HCT116 (cell line): ENCODE results near the gene NALF2. TPM values are rescaled to one million over a fixed set of nuclear protein-coding genes. Genes with fewer than 3 reads are reported as not detected.

Experiments
- ATAC-seq: fragments of 200-7000 bp; cut with Tn5 transposase; 2 replicates; pipeline ENCODE4 v1.9.1; 2020; ENCODE audit warnings: mild to moderate bottlenecking, moderate library complexity
- BruUV-seq: library from RNA; stranded (reverse); fragments of 400-500 nt; replicated peaks from 2 replicates; lab custom pipeline; 2021; lab: Mats Ljungman, UMichigan
- CTCF ChIA-PET: fragments of 300-600 bp; sonication (Branson Sonifier 250); formaldehyde crosslinking; loops from one replicate; lab custom pipeline; 2021; ENCODE audit warnings: antibody characterized with exemption; lab: Charles Lee
- POLR2A ChIA-PET: fragments of 300-600, 350-600 bp; sonication (Branson Sonifier 250); formaldehyde crosslinking; loops from one replicate; lab custom pipeline; 2021; ENCODE audit warnings: antibody characterized with exemption; lab: Charles Lee
- RAD21 ChIA-PET, 2 experiments: fragments of 300-600 bp; sonication (Branson Sonifier 250); formaldehyde crosslinking; loops; one replicate each; lab custom pipeline; 2023; ENCODE audit warnings: low total read pairs in 2 of 2; ENCODE audit not compliant: uncharacterized antibody in 2 of 2, unreplicated experiment in 2 of 2, low non-redundant PET in 1 of 2; lab: Charles Lee
- DNase-seq: peaks from one replicate; pipeline ENCODE4 v3.0.0-alpha.2; 2010; ENCODE audit warnings: low read depth, low spot score
- H2AFZ ChIP-seq: fragments of 200-600 bp; shearing (Covaris generic), sonication (generic); 2 replicates; pipeline ENCODE4 v1.6.1; 2017; ENCODE audit warnings: low read depth, mixed run types, mixed read lengths, antibody characterized with exemption, low read length; ENCODE audit not compliant: poor library complexity, severe bottlenecking
- H3K27ac ChIP-seq: 2 replicates; pipeline ENCODE4 v1.5.1; 2012; ENCODE audit warnings: low read depth, low read length
- H3K27me3 ChIP-seq: fragments of 200-600 bp; sonication (generic); 2 replicates; pipeline ENCODE4 v1.6.1; 2016; ENCODE audit warnings: mixed run types, low read length, mixed read lengths; ENCODE audit not compliant: insufficient read depth
- H3K36me3 ChIP-seq, 2 experiments: fragments of 200-500 bp in 1 of 2; fragments of 200-600 bp in 1 of 2; sonication (Bioruptor generic) in 1 of 2; sonication (generic) in 1 of 2; 2 replicates each; pipeline versions ENCODE4 v1.5.1 to v1.6.1; 2014 to 2016; ENCODE audit warnings: low read length in 2 of 2, inconsistent platforms in 1 of 2, mixed read lengths in 1 of 2, mixed run types in 1 of 2; ENCODE audit not compliant: insufficient read depth in 2 of 2, control insufficient read depth in 1 of 2
- H3K4me1 ChIP-seq, 2 experiments: fragments of 200-600 bp in 1 of 2; sonication (generic) in 1 of 2; 2 replicates each; pipeline versions ENCODE4 v1.5.1 to v1.6.1; 2012 to 2017; ENCODE audit warnings: low read length in 2 of 2, inconsistent platforms in 1 of 2, mild to moderate bottlenecking in 1 of 2, mixed read lengths in 1 of 2, mixed run types in 1 of 2, moderate library complexity in 1 of 2; ENCODE audit not compliant: insufficient read depth in 2 of 2, control insufficient read depth in 1 of 2
- H3K4me2 ChIP-seq: fragments of 200-600 bp; sonication (generic); 2 replicates; pipeline ENCODE4 v1.6.1; 2017; ENCODE audit warnings: mixed run types, low read length, mixed read lengths
- H3K4me3 ChIP-seq, 2 experiments: fragments of 200-600 bp in 1 of 2; sonication (generic) in 1 of 2; replicated peaks in 1 of 2; 2 replicates each; pipeline ENCODE4 v1.5.1; 2011 to 2016; ENCODE audit warnings: low read length in 2 of 2, control low read depth in 1 of 2, low read depth in 1 of 2, mild to moderate bottlenecking in 1 of 2, mixed read lengths in 1 of 2, mixed run types in 1 of 2
- H3K79me2 ChIP-seq: fragments of 200-600 bp; sonication (generic); 2 replicates; pipeline ENCODE4 v1.6.1; 2017; ENCODE audit warnings: mild to moderate bottlenecking, mixed run types, low read length, moderate library complexity, mixed read lengths; ENCODE audit not compliant: insufficient read depth
- H3K9ac ChIP-seq: fragments of 200-600 bp; sonication (generic); 2 replicates; pipeline ENCODE4 v1.6.1; 2016; ENCODE audit warnings: low read length, mixed read lengths
- H3K9me2 ChIP-seq: fragments of 200-600 bp; sonication (generic), shearing (Covaris generic); 2 replicates; pipeline ENCODE4 v1.6.1; 2017; ENCODE audit warnings: mixed run types, mild to moderate bottlenecking, moderate library complexity; ENCODE audit not compliant: insufficient read depth
- H3K9me3 ChIP-seq, 2 experiments: fragments of 200-500 bp in 1 of 2; fragments of 200-600 bp in 1 of 2; sonication (Bioruptor generic) in 1 of 2; sonication (generic) in 1 of 2; 2 replicates each; pipeline ENCODE4 v1.6.1; 2014 to 2017; ENCODE audit warnings: low read length in 2 of 2, mixed read lengths in 2 of 2, inconsistent platforms in 1 of 2, low read depth in 1 of 2, mild to moderate bottlenecking in 1 of 2, mixed run types in 1 of 2, moderate library complexity in 1 of 2; ENCODE audit not compliant: control insufficient read depth in 1 of 2, insufficient read depth in 1 of 2
- H4K20me1 ChIP-seq: fragments of 200-600 bp; sonication (generic), shearing (Covaris generic); 2 replicates; pipeline ENCODE4 v1.6.1; 2017; ENCODE audit warnings: mixed run types, mild to moderate bottlenecking, moderate library complexity; ENCODE audit not compliant: insufficient read depth
- ATF3 ChIP-seq: IDR thresholded peaks from 2 replicates; pipeline ENCODE4 v1.6.1; 2012
- CBX3 ChIP-seq: IDR thresholded peaks from 2 replicates; pipeline ENCODE4 v1.6.1; 2012; ENCODE audit warnings: low read depth
- ELF1 ChIP-seq: IDR thresholded peaks from 2 replicates; pipeline ENCODE4 v1.6.1; 2012; ENCODE audit warnings: low read depth, borderline replicate concordance
- EZH2 ChIP-seq: fragments of 200-600 bp; sonication (generic); IDR thresholded peaks from 2 replicates; pipeline ENCODE4 v1.6.1; 2017; ENCODE audit warnings: antibody characterized with exemption, mixed run types
- FOSL1 ChIP-seq: IDR thresholded peaks from 2 replicates; pipeline ENCODE4 v1.6.1; 2012; ENCODE audit warnings: low read depth
- MAX ChIP-seq: IDR thresholded peaks from 2 replicates; pipeline ENCODE4 v1.6.1; 2012
- POLR2A ChIP-seq: IDR thresholded peaks from 2 replicates; pipeline ENCODE4 v1.7.0; 2011; ENCODE audit warnings: borderline replicate concordance; ENCODE audit not compliant: insufficient read depth, insufficient read length; ENCODE audit errors: extremely low read depth
- REST ChIP-seq: IDR thresholded peaks from 2 replicates; pipeline ENCODE4 v1.6.1; 2012; ENCODE audit warnings: low read depth
- SIN3A ChIP-seq: IDR thresholded peaks from 2 replicates; pipeline ENCODE4 v1.6.1; 2012; ENCODE audit warnings: low read depth
- SRF ChIP-seq: IDR thresholded peaks from 2 replicates; pipeline ENCODE4 v1.6.1; 2012; ENCODE audit warnings: low read depth
- TCF7L2 ChIP-seq: IDR thresholded peaks from 2 replicates; pipeline ENCODE4 v1.7.0; 2011; ENCODE audit warnings: borderline replicate concordance, inconsistent platforms; ENCODE audit not compliant: insufficient read depth, insufficient read length; ENCODE audit errors: extremely low read depth
- ZNF274 ChIP-seq: fragments of 200-500 bp; sonication (Bioruptor generic); IDR thresholded peaks from 2 replicates; pipeline ENCODE4 v1.6.1; 2014; ENCODE audit warnings: mild to moderate bottlenecking, low read depth, low read length, inconsistent platforms
- intact Hi-C: fragments of 100-400 bp; cut with micrococcal nuclease; formaldehyde crosslinking; loops from 2 replicates; pipeline ENCODE4 v1.10.0; 2022
- total RNA-seq: library from RNA; stranded (reverse); gene quantifications from one replicate; pipeline ENCODE4 v1.2.1, GENCODE V29; 2021; ENCODE audit not compliant: unreplicated experiment
- TF ChIP-seq, protein P1 (sequence below), 3 experiments: fragments of 200-600 bp in 1 of 3; sonication (generic) in 1 of 3; IDR thresholded peaks in 2 of 3; conservative IDR thresholded peaks in 1 of 3; 2 replicates each; pipeline ENCODE4 v1.5.1; 2012 to 2017; ENCODE audit warnings: low read depth in 2 of 3, low read length in 2 of 3, antibody characterized with exemption in 1 of 3, borderline replicate concordance in 1 of 3, control low read depth in 1 of 3, mild to moderate bottlenecking in 1 of 3, mixed read lengths in 1 of 3, mixed run types in 1 of 3, moderate library complexity in 1 of 3; ENCODE audit not compliant: insufficient read depth in 1 of 3

The NALF2 gene
- total RNA-seq, 1 experiment from 2014 or later: 8.7 TPM

DNA sequence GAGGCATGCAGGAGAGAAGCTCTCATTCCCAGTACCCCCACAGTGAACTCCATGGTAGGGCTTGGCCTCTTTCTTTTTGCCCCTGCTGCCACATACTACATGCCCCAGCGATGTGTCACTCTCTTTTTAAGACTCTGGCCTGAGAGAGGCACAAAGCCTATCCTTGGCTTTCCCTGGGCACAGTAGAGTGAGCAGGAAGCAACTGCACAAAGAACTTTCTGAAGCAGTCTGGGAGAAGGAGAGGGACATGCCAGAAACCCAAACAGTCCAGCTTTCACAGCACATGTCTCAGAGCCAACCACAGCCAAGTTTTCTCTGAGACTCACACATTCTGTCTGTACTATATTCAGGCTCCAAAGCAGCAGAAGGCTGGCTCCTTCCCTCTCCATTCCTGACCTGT, 7.9 kb upstream of the NALF2 start:
- POLR2A ChIA-PET: no interaction called here
- no TSS peak for BruUV-seq
- H3K27me3 ChIP-seq: no peaks in the 10 kb centered on the region
- no peaks in the 10 kb centered on the region for H3K9me3 ChIP-seq
- no peak for TF ChIP-seq REST
- no peak for TF ChIP-seq ZNF274
- no peak for TF ChIP-seq SIN3A
- TF ChIP-seq EZH2: no peak
- TF ChIP-seq CBX3: no peak
- TF ChIP-seq SRF: no peak
- TF ChIP-seq ELF1: no peak
- no peak for TF ChIP-seq POLR2A
- TF ChIP-seq, protein P1, sequence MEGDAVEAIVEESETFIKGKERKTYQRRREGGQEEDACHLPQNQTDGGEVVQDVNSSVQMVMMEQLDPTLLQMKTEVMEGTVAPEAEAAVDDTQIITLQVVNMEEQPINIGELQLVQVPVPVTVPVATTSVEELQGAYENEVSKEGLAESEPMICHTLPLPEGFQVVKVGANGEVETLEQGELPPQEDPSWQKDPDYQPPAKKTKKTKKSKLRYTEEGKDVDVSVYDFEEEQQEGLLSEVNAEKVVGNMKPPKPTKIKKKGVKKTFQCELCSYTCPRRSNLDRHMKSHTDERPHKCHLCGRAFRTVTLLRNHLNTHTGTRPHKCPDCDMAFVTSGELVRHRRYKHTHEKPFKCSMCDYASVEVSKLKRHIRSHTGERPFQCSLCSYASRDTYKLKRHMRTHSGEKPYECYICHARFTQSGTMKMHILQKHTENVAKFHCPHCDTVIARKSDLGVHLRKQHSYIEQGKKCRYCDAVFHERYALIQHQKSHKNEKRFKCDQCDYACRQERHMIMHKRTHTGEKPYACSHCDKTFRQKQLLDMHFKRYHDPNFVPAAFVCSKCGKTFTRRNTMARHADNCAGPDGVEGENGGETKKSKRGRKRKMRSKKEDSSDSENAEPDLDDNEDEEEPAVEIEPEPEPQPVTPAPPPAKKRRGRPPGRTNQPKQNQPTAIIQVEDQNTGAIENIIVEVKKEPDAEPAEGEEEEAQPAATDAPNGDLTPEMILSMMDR (IDR thresholded peaks at IDR 0.05 in 2 of 3, conservative IDR thresholded peaks at IDR 0.05 in 1 of 3; ENCODE audit: borderline replicate concordance in 1 of 3, insufficient read depth in 1 of 3, low read depth in 2 of 3, low read length in 2 of 3): no peak
- no peak for TF ChIP-seq TCF7L2
- TF ChIP-seq ATF3: no peak
- no peak for TF ChIP-seq FOSL1
- TF ChIP-seq MAX: no peak
- H3K4me2 ChIP-seq: no peak overlapping the region
- H3K9me2 ChIP-seq: no peaks in the 10 kb centered on the region
- no peak overlapping the region for H3K27ac ChIP-seq
- ATAC-seq (no peak), DNase-seq (no peak)
- intact Hi-C loops: no loop called here
- H2AFZ ChIP-seq: no peak overlapping the region
- peaks cover 0 to 6% of the 10 kb centered on the region in 2 experiments; a peak in 1 of 4 replicates for H3K4me1 ChIP-seq
- no peaks in the 10 kb centered on the region for H3K79me2 ChIP-seq
- no peak overlapping the region for H3K4me3 ChIP-seq
- H4K20me1 ChIP-seq: no peaks in the 10 kb centered on the region
- H3K9ac ChIP-seq: no peak overlapping the region
- CTCF ChIA-PET: no interaction called here
- RAD21 ChIA-PET: no interaction called here
- H3K36me3 ChIP-seq: no peaks in the 10 kb centered on the region
